GM23248 (cell line): ENCODE results near the gene HSD17B14.

Source experiments
- EZH2 ChIP-seq: fragments of 200-600 bp; sonication (generic); IDR thresholded peaks from 2 replicates; pipeline ENCODE4 v1.6.1; 2018; ENCODE audit warnings: antibody characterized with exemption, mild to moderate bottlenecking; ENCODE audit not compliant: insufficient read depth, poor library complexity, severe bottlenecking
- EZH2phosphoT487 ChIP-seq: fragments of 200-600 bp; sonication (generic); IDR thresholded peaks from 2 replicates; pipeline ENCODE4 v1.6.1; 2018; ENCODE audit warnings: antibody characterized with exemption, moderate library complexity, mild to moderate bottlenecking, low read depth; ENCODE audit not compliant: insufficient read depth

DNA sequence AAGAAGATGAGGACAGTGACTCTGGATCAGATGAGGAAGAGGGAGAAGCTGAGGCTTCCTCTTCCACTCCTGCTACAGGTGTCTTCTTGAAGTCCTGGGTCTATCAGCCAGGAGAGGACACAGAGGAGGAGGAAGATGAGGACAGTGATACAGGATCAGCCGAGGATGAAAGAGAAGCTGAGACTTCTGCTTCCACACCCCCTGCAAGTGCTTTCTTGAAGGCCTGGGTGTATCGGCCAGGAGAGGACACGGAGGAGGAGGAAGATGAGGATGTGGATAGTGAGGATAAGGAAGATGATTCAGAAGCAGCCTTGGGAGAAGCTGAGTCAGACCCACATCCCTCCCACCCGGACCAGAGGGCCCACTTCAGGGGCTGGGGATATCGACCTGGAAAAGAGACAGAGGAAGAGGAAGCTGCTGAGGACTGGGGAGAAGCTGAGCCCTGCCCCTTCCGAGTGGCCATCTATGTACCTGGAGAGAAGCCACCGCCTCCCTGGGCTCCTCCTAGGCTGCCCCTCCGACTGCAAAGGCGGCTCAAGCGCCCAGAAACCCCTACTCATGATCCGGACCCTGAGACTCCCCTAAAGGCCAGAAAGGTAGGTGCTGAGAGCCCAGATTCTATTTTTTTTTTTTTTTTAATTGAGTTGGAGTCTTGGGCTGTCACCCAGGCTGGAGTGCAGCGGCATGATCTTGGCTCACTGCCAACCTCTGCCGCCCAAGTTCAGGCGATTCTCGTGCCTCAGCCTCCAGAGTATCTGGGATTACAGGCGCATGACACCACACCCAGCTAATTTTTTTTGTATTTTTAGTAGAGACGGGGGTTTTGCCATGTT, 38.2 kb upstream of the HSD17B14 start:
- no peak for TF ChIP-seq EZH2
- no peak for TF ChIP-seq EZH2phosphoT487
